RPMI7951 (cell line): ENCODE results near the gene CLEC2B. TPM values are rescaled to one million over a fixed set of nuclear protein-coding genes. Genes with fewer than 3 reads are reported as not detected.

Experiments used
- DNase-seq: peaks from one replicate; pipeline ENCODE4 v3.0.0-alpha.2; 2012; ENCODE audit warnings: low read depth
- total RNA-seq: library from RNA; depleted of rRNA; stranded (reverse); fragments of >200 nt; shearing (Covaris generic); gene quantifications from 2 replicates; pipeline ENCODE4 v1.2.3, GENCODE V29; 2014

CLEC2B gene
- total RNA-seq, 1 experiment from 2014 or later = 59.1 TPM

GRCh38 chr12:9870286-9870866 lies 1.2 kb upstream of the CLEC2B start:
- DNase-seq = peak; percentile 30

DNA sequence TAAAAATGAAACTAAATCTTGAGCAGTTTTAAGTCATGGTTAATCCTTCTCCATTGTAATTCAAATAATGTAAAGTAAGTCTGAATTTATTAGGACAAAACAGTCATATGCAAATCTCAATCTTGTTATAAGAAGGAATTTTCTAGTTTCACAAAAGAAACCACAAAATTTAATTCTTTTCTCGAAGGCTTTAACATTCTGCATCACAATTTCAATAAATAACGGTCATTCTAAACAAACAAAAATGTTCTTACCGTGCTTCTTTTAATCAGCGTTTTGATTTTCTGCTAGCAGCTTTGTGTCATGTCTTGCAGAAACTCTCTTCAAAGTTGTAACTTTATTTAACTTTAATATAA lies 225 bp downstream of the CLEC2B start:
- DNase-seq = no peak

GRCh38 chr12:9868311-9868801 lies 798 bp downstream of the CLEC2B start:
- DNase-seq = peak; percentile 31

DNA sequence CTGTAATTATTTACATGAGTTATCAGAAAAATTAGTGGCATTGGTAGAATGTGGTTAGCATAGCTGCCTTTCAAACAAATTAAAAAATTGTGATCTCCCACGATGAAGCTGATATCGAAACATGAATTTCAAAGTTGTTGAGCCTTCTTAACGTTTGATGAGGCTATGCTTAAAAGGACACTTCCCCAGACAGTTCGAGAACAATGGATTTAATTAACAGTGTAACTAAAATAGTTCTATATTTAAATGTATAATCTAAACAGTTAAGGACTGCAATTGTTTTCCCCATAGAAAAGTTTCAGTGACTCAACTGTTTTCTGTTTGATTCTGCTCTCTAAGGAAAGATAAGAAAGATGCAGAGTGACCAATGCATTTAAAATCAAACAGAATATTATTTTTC lies 1.6 kb downstream of the CLEC2B start:
- no peak for DNase-seq

GRCh38 chr12:9866860-9867269 lies 2.3 kb downstream of the CLEC2B start:
- no peak for DNase-seq

- no peak for DNase-seq
These were observed 4.1 kb downstream of the CLEC2B start for GRCh38 chr12:9864913-9865675.

DNA sequence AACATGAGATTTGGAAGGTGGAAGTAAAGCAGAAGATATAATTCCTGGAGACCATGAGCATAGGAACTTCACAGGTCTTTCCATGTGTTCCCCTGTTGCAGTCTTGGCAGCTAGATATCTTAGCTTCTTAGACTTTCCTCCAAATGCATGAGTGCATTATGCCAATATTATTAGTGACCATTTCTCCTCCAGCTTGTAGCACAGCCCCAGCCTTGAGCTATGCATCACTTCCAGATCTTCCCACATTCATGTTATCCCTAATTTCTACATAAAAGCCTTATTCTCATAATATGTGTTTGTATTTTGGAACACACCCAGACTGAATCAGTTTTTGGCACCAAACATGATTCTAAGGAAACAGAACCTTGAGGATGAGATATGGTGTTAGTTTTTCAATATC lies 11.0 kb downstream of the CLEC2B start:
- no peak for DNase-seq

DNA sequence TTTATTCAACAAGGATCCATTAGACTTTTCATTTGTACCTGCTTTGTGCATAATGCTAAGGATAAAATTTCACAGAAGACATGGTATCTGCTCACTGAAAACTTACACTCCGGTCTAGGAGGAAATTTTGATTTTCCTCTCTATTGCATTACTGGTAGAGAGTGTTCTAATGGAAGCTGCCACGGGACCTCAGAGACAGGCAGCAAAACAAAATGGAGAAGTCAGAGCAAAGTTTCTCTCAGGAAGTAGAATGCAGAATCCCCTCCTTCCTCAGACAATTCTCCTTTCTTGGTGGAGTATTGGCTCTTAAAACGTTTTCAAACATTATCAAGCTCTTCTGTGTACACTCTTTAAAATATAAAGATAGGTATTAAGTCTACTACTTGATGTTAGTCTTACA lies 12.3 kb downstream of the CLEC2B start:
- no peak for DNase-seq

- no peak for DNase-seq
These were observed 13.0 kb downstream of the CLEC2B start for GRCh38 chr12:9856151-9856550.

DNA sequence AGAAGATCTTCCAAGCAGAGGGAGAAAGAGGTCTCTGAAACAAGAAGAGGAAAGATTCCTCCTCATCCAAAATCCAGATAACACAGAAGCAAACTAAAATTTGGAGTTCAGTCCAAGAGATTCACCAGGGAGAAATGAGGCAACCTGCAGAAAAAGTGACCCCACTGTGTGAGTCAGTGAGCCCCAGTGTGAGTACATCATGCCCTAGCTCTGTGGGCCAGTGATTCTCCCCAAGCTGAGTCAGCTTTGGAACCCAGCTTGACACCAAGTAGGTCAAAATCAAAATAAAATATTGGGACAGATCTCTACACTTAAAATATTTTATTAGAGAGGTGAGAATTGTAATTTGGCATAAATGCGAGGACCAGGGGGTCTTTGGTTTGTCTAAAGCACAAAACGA lies 17.2 kb downstream of the CLEC2B start:
- DNase-seq = no peak

- no peak for DNase-seq
These were observed 18.1 kb downstream of the CLEC2B start for GRCh38 chr12:9851050-9851449.

DNA sequence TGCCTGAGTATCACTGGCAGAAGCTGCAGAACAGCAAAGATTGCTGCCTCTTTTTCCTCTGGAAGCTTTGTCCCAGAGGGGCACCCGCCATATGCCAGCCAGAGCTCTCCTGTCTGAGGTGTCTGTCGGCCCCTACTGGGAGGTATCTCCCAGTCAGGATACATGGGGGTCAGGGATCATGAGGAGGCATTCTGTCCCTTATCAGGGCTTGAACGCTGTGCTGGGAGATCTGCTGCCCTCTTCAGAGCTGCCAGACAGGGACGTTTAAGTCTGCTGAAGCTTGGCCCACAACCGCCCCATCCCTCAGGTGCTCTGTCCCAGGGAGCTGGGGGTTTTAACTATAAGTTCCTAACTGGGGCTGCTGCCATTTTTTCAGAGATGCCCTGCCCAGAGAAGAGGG lies 20.3 kb downstream of the CLEC2B start:
- DNase-seq = no peak

GRCh38 chr12:9843407-9843806 lies 25.7 kb downstream of the CLEC2B start:
- DNase-seq = no peak

- DNase-seq = no peak
These were observed 37.4 kb downstream of the CLEC2B start for GRCh38 chr12:9831720-9832119.

- no peak for DNase-seq
These were observed 39.2 kb downstream of the CLEC2B start for GRCh38 chr12:9829982-9830381.

GRCh38 chr12:9829483-9829882 lies 39.7 kb downstream of the CLEC2B start:
- no peak for DNase-seq

DNA sequence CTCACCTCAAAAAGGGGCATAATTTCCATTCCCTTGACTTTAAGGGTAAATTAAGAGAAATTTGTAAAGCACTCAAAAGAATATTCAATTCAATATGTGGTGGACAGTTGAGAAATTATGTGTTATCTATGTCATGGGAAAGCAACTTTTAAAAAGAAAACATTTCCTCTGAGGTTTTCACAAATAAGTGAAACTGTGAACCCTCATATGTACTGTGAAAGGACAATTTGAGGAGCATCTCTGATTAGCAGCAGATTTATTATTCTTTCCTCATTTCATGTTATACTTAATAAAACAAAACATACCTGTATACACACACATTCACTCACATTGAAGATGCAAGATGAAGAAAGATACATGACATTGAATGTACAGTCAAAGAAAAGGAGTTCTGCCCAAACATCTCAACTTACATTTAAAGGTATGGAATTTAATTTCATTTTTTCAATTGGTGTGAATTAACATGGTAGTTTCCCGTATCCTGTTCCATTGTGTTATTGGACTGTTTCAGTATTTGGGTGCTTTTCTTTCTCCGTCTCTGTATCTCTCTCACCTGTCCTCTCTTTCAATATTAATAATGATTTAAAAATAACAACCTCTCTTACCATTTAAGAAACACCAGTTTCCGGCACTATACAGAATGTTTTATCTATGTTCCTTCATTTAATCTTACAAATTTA lies 41.8 kb downstream of the CLEC2B start, which contains the start of gene KLRF1:
Gene KLRF1, plus strand, starts transcription at position 273 of the 680 bp plus-strand sequence. Its CDS starts 64 bp downstream, at position 337.
- DNase-seq = no peak

GRCh38 chr12:9820281-9820930 lies 48.7 kb downstream of the CLEC2B start:
- no peak for DNase-seq

DNA sequence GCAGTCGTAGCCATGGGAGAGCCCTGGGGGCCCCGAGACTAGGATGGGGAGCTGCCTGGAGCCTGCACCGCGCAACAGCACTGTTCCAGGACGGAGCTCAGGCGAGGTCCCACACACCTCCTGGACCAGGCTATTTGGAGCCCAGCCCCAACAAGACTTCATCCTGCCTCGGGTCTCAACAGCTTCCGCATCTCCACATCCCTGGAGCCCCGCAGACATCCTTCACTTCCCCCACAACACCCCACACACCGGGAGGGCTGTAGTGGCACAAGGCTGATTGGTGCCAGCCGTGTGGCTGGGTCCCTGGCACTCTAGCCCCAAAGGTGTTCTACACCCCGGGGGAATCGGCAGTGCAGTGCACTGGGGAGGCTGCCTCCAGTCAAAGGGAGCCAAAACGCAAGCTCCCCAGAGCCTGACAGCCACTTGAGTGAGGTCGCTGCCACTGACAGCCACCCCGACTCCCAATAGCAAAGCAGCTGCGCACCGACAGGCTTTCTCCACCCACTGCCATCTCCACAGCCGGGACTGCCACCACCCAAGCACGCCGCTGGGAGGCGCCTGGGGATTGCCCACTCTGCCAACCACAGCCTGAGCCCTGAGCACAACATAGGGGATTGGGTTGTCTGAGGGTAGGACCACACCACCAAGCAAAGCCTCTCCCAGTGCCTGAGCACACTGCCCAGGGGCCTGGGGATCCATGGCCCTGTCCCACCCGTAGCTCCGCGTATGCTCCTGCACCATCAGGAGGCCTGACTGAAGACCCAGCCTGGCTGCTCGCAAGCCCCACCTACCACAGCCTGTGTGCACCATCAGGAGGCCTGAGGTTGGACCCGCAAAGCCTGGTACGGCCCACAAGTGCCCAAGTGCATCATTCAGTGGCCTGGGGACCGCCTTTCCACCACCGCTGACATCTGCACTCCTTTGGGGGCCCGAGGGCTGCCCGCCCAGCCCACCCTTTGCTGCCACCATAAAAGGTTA lies 55.0 kb downstream of the CLEC2B start:
- DNase-seq = peak; percentile 44

- DNase-seq = no peak
These were observed 57.5 kb downstream of the CLEC2B start for GRCh38 chr12:9811621-9812020.

DNA sequence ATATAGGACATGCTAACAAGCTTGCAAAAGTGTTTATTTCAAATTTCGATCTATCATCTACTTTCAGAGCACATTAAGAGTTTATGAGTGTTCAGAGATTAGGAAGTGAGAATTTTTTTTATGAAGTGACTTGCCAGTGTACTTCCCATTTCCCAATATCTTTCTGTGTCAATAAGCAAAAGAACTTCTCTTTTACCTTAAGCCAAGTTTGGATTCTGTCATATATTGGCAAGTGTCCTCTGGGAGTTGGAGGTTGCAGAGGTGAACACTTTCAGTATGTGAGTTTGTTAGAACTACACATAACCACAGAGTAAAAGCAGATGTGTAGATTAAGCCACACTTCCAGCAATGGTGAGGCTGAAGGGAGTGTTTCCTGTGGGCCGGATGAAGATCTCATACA lies 58.5 kb downstream of the CLEC2B start:
- no peak for DNase-seq
